Keratinocyte (primary cell): ENCODE measurements around the gene MTUS2. TPM values are rescaled to one million over a fixed set of nuclear protein-coding genes. Genes with fewer than 3 reads are reported as not detected.

Experiments
- DNase-seq: peaks from one replicate; pipeline ENCODE4 v3.0.0-alpha.2; 2011; ENCODE audit warnings: low read depth, missing footprints, low spot score
- FAIRE-seq: peaks from 2 replicates; lab custom pipeline; 2011; peaks lifted over from hg19 to GRCh38; lab: Jason Lieb, UNC
- H2AFZ ChIP-seq: 2 replicates; pipeline ENCODE4 v1.6.0; 2012; ENCODE audit warnings: low read length, control low read depth, inconsistent platforms; ENCODE audit not compliant: control insufficient read depth
- H3K27ac ChIP-seq: 2 replicates; pipeline ENCODE4 v1.5.1; 2011; ENCODE audit warnings: low read length; ENCODE audit not compliant: control insufficient read depth, insufficient read depth
- H3K27me3 ChIP-seq: 3 replicates; pipeline ENCODE4 v1.6.0; 2011; ENCODE audit warnings: low read length; ENCODE audit not compliant: control insufficient read depth, insufficient read depth; ENCODE audit errors: extremely low read depth
- H3K36me3 ChIP-seq, 2 experiments: 2 replicates in 1 of 2; 3 replicates in 1 of 2; pipeline ENCODE4 v1.5.1; 2011; ENCODE audit warnings: low read length in 2 of 2, mild to moderate bottlenecking in 1 of 2; ENCODE audit not compliant: control insufficient read depth in 2 of 2, insufficient read depth in 2 of 2; ENCODE audit errors: extremely low read depth in 1 of 2
- H3K4me1 ChIP-seq: 3 replicates; pipeline ENCODE4 v1.5.1; 2011; ENCODE audit warnings: low read length; ENCODE audit not compliant: control insufficient read depth, insufficient read depth; ENCODE audit errors: extremely low read depth
- H3K4me2 ChIP-seq: 3 replicates; pipeline ENCODE4 v1.6.0; 2011; ENCODE audit warnings: low read depth, low read length; ENCODE audit not compliant: control insufficient read depth, insufficient read depth; ENCODE audit errors: extremely low read depth
- H3K4me3 ChIP-seq, 3 experiments: fragments of 200-600 bp in 1 of 3; sonication (generic) in 1 of 3; 2 replicates in 2 of 3; 3 replicates in 1 of 3; pipeline ENCODE4 v1.5.1; 2011 to 2016; ENCODE audit warnings: low read length in 3 of 3, mild to moderate bottlenecking in 3 of 3, control low read depth in 2 of 3, inconsistent platforms in 1 of 3, low read depth in 1 of 3, mixed read lengths in 1 of 3, mixed run types in 1 of 3, moderate library complexity in 1 of 3; ENCODE audit not compliant: control insufficient read depth in 2 of 3, insufficient read depth in 2 of 3; ENCODE audit errors: extremely low read depth in 1 of 3
- H3K79me2 ChIP-seq: 2 replicates; pipeline ENCODE4 v1.6.0; 2012; ENCODE audit warnings: low read length; ENCODE audit not compliant: control insufficient read depth, insufficient read depth
- H3K9ac ChIP-seq: 3 replicates; pipeline ENCODE4 v1.6.0; 2011; ENCODE audit warnings: low read length; ENCODE audit not compliant: control insufficient read depth, insufficient read depth; ENCODE audit errors: extremely low read depth
- H3K9me1 ChIP-seq: 3 replicates; pipeline ENCODE4 v1.6.0; 2011; ENCODE audit warnings: low read length; ENCODE audit not compliant: control insufficient read depth, insufficient read depth; ENCODE audit errors: extremely low read depth
- H3K9me3 ChIP-seq: 2 replicates; pipeline ENCODE4 v1.5.1; 2012; ENCODE audit warnings: low read depth, low read length; ENCODE audit not compliant: control insufficient read depth
- H4K20me1 ChIP-seq: 3 replicates; pipeline ENCODE4 v1.6.0; 2011; ENCODE audit warnings: low read length; ENCODE audit not compliant: control insufficient read depth, insufficient read depth; ENCODE audit errors: extremely low read depth
- CTCF ChIP-seq, 3 experiments: IDR thresholded peaks in 1 of 3; conservative IDR thresholded peaks in 1 of 3; optimal IDR thresholded peaks in 1 of 3; 2 replicates in 2 of 3; 3 replicates in 1 of 3; pipeline versions ENCODE3 to v1.5.1; 2011; ENCODE audit warnings: low read length in 3 of 3, mild to moderate bottlenecking in 3 of 3, moderate library complexity in 2 of 3, control low read depth in 1 of 3, inconsistent platforms in 1 of 3; ENCODE audit not compliant: insufficient read depth in 2 of 3; ENCODE audit errors: extremely low read depth in 1 of 3
- EZH2 ChIP-seq: IDR thresholded peaks from one replicate; pipeline ENCODE4 v1.6.1; 2012; ENCODE audit warnings: inconsistent platforms, mild to moderate bottlenecking, low read length, moderate library complexity
- dilution Hi-C: fragments of 300-500 bp; cut with MboI; formaldehyde crosslinking; loops from one replicate; pipeline ENCODE4 v1.7.0; 2020; ENCODE audit warnings: low sequenced_read_pairs; ENCODE audit not compliant: extremely low pct_ligation_motif_present
- polyA plus RNA-seq, 5 experiments: library from polyadenylated mRNA; depleted of rRNA in 3 of 5; stranded (reverse) in 3 of 5; stranded (forward) in 1 of 5; unstranded in 1 of 5; fragments of >200 nt; gene quantifications; 1 replicate in 1 of 5; 2 replicates in 3 of 5; 3 replicates in 1 of 5; pipeline versions ENCODE4 v1.2.1 to v1.2.3, GENCODE V29; 2011 to 2012; ENCODE audit warnings: missing spikeins in 2 of 5, low read depth in 1 of 5, low replicate concordance in 1 of 5

MTUS2 gene
- polyA plus RNA-seq, 1 donor (not counting 4 experiments of a cell fraction or from before 2014, with no cell fraction given), result 0.17 TPM

- Histone ChIP-seq H3K9me1 (no peaks in the 10 kb centered on the region), H3K9me3 (peaks cover 4% of the 10 kb centered on the region), H2AFZ (no peak overlapping the region), H3K4me2 (no peak overlapping the region), H3K4me1 (no peaks in the 10 kb centered on the region), H3K27ac (no peak overlapping the region), H4K20me1 (no peaks in the 10 kb centered on the region), H3K9ac (no peak overlapping the region), H3K27me3 (no peaks in the 10 kb centered on the region), H3K79me2 (no peaks in the 10 kb centered on the region), H3K36me3 (no peaks in the 10 kb centered on the region), H3K4me3 (no peak overlapping the region)
- dilution Hi-C loops, result no loop called here
- FAIRE-seq, result no peak
- TF ChIP-seq CTCF (optimal IDR thresholded peaks at IDR 0.05 in 1 of 3, IDR thresholded peaks at IDR 0.05 in 1 of 3, conservative IDR thresholded peaks at IDR 0.05 in 1 of 3; ENCODE audit: extremely low read depth in 1 of 3, insufficient read depth in 2 of 3, low read length in 3 of 3) (no peak), EZH2 (no peak)
- no peak for DNase-seq
Observed at GRCh38 chr13:29024783-29025182, 204.6 kb downstream of the MTUS2 start.

DNA sequence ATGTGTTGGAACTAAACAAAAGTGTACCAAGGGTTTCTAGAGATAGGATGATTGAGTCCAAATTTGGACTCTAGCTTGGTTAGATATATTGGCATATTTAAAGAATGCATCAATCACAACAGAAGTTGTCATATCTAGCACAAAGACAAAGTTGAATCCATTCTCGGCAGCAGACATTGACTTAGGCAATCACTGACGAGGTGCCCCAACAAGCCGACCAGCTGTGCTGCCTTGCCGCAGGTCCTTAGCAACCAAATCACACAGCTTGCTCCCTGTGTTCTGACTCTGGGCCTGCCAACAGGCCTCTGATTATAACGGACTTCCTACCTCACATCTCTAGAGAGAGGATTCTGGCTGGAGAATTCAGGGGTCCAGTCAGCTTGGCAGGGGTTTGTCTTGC lies 208.7 kb downstream of the MTUS2 start:
- H3K4me3 ChIP-seq, result no peak overlapping the region
- no peaks in the 10 kb centered on the region for H3K4me1 ChIP-seq
- no peaks in the 10 kb centered on the region for H3K79me2 ChIP-seq
- no peak overlapping the region for H3K9ac ChIP-seq
- no peaks in the 10 kb centered on the region for H3K9me1 ChIP-seq
- no peaks in the 10 kb centered on the region for H3K36me3 ChIP-seq
- dilution Hi-C loops, result no loop called here
- FAIRE-seq (no peak), DNase-seq (no peak)
- no peak overlapping the region for H2AFZ ChIP-seq
- TF ChIP-seq EZH2 (no peak), CTCF (optimal IDR thresholded peaks at IDR 0.05 in 1 of 3, IDR thresholded peaks at IDR 0.05 in 1 of 3, conservative IDR thresholded peaks at IDR 0.05 in 1 of 3; ENCODE audit: extremely low read depth in 1 of 3, insufficient read depth in 2 of 3, low read length in 3 of 3) (no peak)
- peaks cover 4% of the 10 kb centered on the region for H3K9me3 ChIP-seq
- no peak overlapping the region for H3K4me2 ChIP-seq
- no peak overlapping the region for H3K27ac ChIP-seq
- H4K20me1 ChIP-seq, result no peaks in the 10 kb centered on the region
- H3K27me3 ChIP-seq, result no peaks in the 10 kb centered on the region
